ENCODE results near the gene KAT8.
"Not testable (repeated sequence)": the region's sequence is repeated elsewhere in the genome, so short reads cannot be mapped to it uniquely, and the experiment has no call there.

The KAT8 gene

GRCh38 chr16:31083981-31084380 is 33.5 kb upstream of the KAT8 start:
- DNase-seq = no peak

- DNase-seq = no peak
These were observed 32.7 kb upstream of the KAT8 start for GRCh38 chr16:31084584-31085302.

- DNase-seq = no peak
These were observed 32.1 kb upstream of the KAT8 start for GRCh38 chr16:31085411-31085810.

- DNase-seq = no peak
These were observed 31.4 kb upstream of the KAT8 start for GRCh38 chr16:31085873-31086628.

- no peak for DNase-seq
These were observed 30.9 kb upstream of the KAT8 start for GRCh38 chr16:31086629-31086906.

GRCh38 chr16:31087481-31087880 is 30.0 kb upstream of the KAT8 start:
- no peak for DNase-seq

- DNase-seq = no peak
These were observed 29.5 kb upstream of the KAT8 start for GRCh38 chr16:31087971-31088370.

- DNase-seq = no peak
These were observed 28.8 kb upstream of the KAT8 start, which contains the start of gene PRSS53 for GRCh38 chr16:31088459-31089183. TSS of gene PRSS53 (minus strand) at chr16:31088943. CDS start at chr16:31088809, 134 bp downstream.

GRCh38 chr16:31089199-31089598 is 28.3 kb upstream of the KAT8 start:
- DNase-seq = no peak

- DNase-seq = no peak
These were observed 26.9 kb upstream of the KAT8 start for GRCh38 chr16:31090540-31090939.

- no peak for DNase-seq
These were observed 25.1 kb upstream of the KAT8 start for GRCh38 chr16:31092330-31092729.

- no peak for DNase-seq
These were observed 24.2 kb upstream of the KAT8 start for GRCh38 chr16:31093132-31093703.

GRCh38 chr16:31094088-31094423 is 23.4 kb upstream of the KAT8 start:
- no peak for DNase-seq

GRCh38 chr16:31094424-31095120 is 22.9 kb upstream of the KAT8 start, which contains the start of gene VKORC1:
TSS of gene VKORC1 (minus strand) at chr16:31094797. CDS start at chr16:31094729, 68 bp downstream.
- DNase-seq = peak; percentile 69 to 89 (median 81)

GRCh38 chr16:31099860-31100638 is 17.4 kb upstream of the KAT8 start:
- DNase-seq = no peak

- not testable (repeated sequence) for DNase-seq
These were observed 16.4 kb upstream of the KAT8 start for GRCh38 chr16:31100876-31101641.

GRCh38 chr16:31105677-31106213 is 11.7 kb upstream of the KAT8 start:
- DNase-seq = peak; percentile 46 to 78 (median 63)

GRCh38 chr16:31106509-31107464 is 10.7 kb upstream of the KAT8 start:
- no peak for DNase-seq

GRCh38 chr16:31107465-31107867 is 10.0 kb upstream of the KAT8 start:
- DNase-seq = peak in 1 of 5 donors; percentile 43

Measured in T-helper 1 cell (primary cell).